ENCODE data around the gene SENP5. TPM values are rescaled to one million over a fixed set of nuclear protein-coding genes. Genes with fewer than 3 reads are reported as not detected.

The SENP5 gene
- total RNA-seq, 1 experiment from 2014 or later, result 30.4 TPM

GRCh38 chr3:196963631-196963953 is 95.9 kb downstream of the SENP5 start:
- TF ChIP-seq, protein P1, sequence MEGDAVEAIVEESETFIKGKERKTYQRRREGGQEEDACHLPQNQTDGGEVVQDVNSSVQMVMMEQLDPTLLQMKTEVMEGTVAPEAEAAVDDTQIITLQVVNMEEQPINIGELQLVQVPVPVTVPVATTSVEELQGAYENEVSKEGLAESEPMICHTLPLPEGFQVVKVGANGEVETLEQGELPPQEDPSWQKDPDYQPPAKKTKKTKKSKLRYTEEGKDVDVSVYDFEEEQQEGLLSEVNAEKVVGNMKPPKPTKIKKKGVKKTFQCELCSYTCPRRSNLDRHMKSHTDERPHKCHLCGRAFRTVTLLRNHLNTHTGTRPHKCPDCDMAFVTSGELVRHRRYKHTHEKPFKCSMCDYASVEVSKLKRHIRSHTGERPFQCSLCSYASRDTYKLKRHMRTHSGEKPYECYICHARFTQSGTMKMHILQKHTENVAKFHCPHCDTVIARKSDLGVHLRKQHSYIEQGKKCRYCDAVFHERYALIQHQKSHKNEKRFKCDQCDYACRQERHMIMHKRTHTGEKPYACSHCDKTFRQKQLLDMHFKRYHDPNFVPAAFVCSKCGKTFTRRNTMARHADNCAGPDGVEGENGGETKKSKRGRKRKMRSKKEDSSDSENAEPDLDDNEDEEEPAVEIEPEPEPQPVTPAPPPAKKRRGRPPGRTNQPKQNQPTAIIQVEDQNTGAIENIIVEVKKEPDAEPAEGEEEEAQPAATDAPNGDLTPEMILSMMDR (conservative IDR thresholded peaks at IDR 0.05), result no peak
- Histone ChIP-seq H2BK15ac (ENCODE audit: low read depth, low read length) (no peak overlapping the region), H3K14ac (ENCODE audit: insufficient read depth, low read length) (no peak overlapping the region; the same call in 1 of the 2 replicates), H4K91ac (ENCODE audit: insufficient read length, low read depth, low read length) (no peak overlapping the region), H3K4ac (ENCODE audit: low read depth, low read length) (no peak overlapping the region), H3K9ac (ENCODE audit: extremely low read depth, insufficient read length, low read length) (no peak overlapping the region), H3K27ac (ENCODE audit: insufficient read length, low read depth, low read length) (no peak overlapping the region), H4K8ac (replicated peaks; ENCODE audit: insufficient read length, low read depth, low read length) (no peak overlapping the region), H2AK5ac (ENCODE audit: insufficient read length, low read length) (no peak overlapping the region), H2BK20ac (ENCODE audit: low read depth, low read length, poor library complexity, severe bottlenecking) (no peak overlapping the region), H3K9me3 (ENCODE audit: control insufficient read depth, low read depth, low read length) (no peaks in the 10 kb centered on the region), H3K23me2 (ENCODE audit: insufficient read length, low read depth, low read length, poor library complexity, severe bottlenecking) (no peaks in the 10 kb centered on the region), H2BK120ac (ENCODE audit: low read depth, low read length, poor library complexity, severe bottlenecking) (no peak overlapping the region), H3K4me1 (ENCODE audit: insufficient read depth, low read length) (no peaks in the 10 kb centered on the region), H3K27me3 (ENCODE audit: insufficient read depth, low read length) (peaks cover 24% of the 10 kb centered on the region), H3T11ph (ENCODE audit: low read length) (no peak overlapping the region), H2AFZ (ENCODE audit: low read length) (no peak overlapping the region), H3K18ac (ENCODE audit: insufficient read length, low read depth, low read length) (no peak overlapping the region), H3K79me1 (ENCODE audit: insufficient read depth, low read depth, low read length, poor library complexity, severe bottlenecking) (no peaks in the 10 kb centered on the region), H2BK12ac (ENCODE audit: insufficient read length, low read depth, low read length) (no peak overlapping the region), H4K5ac (ENCODE audit: insufficient read length, low read depth, low read length) (no peak overlapping the region), H4K20me1 (ENCODE audit: control insufficient read depth, insufficient read depth, insufficient read length) (no peaks in the 10 kb centered on the region), H2BK5ac (ENCODE audit: insufficient read length, low read length) (no peak overlapping the region), H3K23ac (ENCODE audit: insufficient read length, low read depth, low read length) (no peak overlapping the region), H3K79me2 (ENCODE audit: insufficient read depth, low read length) (no peaks in the 10 kb centered on the region), H3K56ac (ENCODE audit: insufficient read length, low read depth, low read length) (no peak overlapping the region), H3K4me2 (ENCODE audit: insufficient read depth, insufficient read length, low read length) (no peak overlapping the region)
- Mint-ChIP-seq H3K9me3 (no peaks in the 10 kb centered on the region; a peak in 1 of 5 replicates), H3K4me1 (peaks cover 3 to 10% of the 10 kb centered on the region in 2 experiments; a peak in 3 of 4 replicates), H3K36me3 (ENCODE audit: insufficient read depth in 1 of 3, low read depth in 3 of 3) (no peaks in the 10 kb centered on the region), H3K27me3 (ENCODE audit: low read depth) (peaks cover 77% of the 10 kb centered on the region), H3K4me3 (no peak overlapping the region), H3K27ac (no peak overlapping the region)
- WGBS (ENCODE audit: extremely low coverage, insufficient read length, low lambda C conversion rate), result no CpG with 5 or more reads among the region's 2 CpGs
- no peak for DNase-seq

All from H9 (cell line).